Measurements from ENCODE around the gene SLC12A8. TPM values are rescaled to one million over a fixed set of nuclear protein-coding genes. Genes with fewer than 3 reads are reported as not detected.

Gene SLC12A8
- total and polyA plus RNA-seq, 2 experiments from 2014 or later, result 6.9 to 15.9 TPM

DNA sequence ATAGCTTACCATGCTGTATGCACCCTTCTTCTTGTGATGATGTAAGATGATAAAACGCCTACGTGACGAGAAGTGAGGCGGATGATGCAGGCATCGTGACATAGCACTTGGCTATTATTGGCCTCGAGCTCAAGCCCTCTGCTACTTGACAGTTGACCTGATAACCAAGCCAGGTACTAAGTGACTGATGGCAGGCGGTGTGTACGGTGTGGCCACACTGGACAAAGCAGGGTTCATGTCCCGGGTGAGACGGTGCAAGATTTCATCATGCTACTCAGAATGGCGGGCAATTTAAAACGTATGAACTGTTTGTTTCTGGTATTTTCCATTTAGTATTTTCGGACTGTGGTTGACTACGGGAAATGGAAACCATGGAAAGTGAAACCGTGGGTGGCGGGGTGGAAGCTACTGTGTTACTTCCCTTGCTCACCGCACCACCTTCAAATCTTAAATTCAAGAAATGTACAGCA, 57.7 kb downstream of the SLC12A8 start:
- peaks cover 12% of the 10 kb centered on the region for H3K4me1 ChIP-seq (ENCODE audit: insufficient read depth)
- no peak overlapping the region for H2AFZ ChIP-seq
- H3K4me2 ChIP-seq, result no peak overlapping the region
- DNase-seq (ENCODE audit: low spot score), result no peak
- Mint-ChIP-seq H3K9me3 (no peaks in the 10 kb centered on the region), H3K27ac (peak overlapping the region; percentile 79), H3K36me3 (ENCODE audit: low read depth) (no peaks in the 10 kb centered on the region), H3K4me1 (peaks cover 19% of the 10 kb centered on the region), H3K27me3 (ENCODE audit: insufficient read depth, low read depth, poor library complexity) (no peaks in the 10 kb centered on the region), H3K4me3 (no peak overlapping the region)
- H3F3A ChIP-seq (replicated peaks; ENCODE audit: low read depth), result no peaks in the 10 kb centered on the region; the same call in 1 of the 2 replicates
- H3K79me2 ChIP-seq (replicated peaks; ENCODE audit: insufficient read depth), result no peaks in the 10 kb centered on the region
- no peak overlapping the region for H3K27ac ChIP-seq (ENCODE audit: low read depth)
- H3K4me3 ChIP-seq, result no peak overlapping the region
- H3K36me3 ChIP-seq (ENCODE audit: insufficient read depth), result no peaks in the 10 kb centered on the region
- H3K27me3 ChIP-seq (ENCODE audit: insufficient read depth), result no peaks in the 10 kb centered on the region
- no peaks in the 10 kb centered on the region for H3K9me2 ChIP-seq (ENCODE audit: insufficient read depth)
- ATAC-seq, result no peak
- TF ChIP-seq CREB1 (CRISPR knock-in tag; IDR thresholded peaks at IDR 0.05; ENCODE audit: low read depth), result no peak
- TF ChIP-seq EZH2 (IDR thresholded peaks at IDR 0.05; ENCODE audit: low read depth, unreplicated experiment), result no peak
- TF ChIP-seq EZH2phosphoT487 (IDR thresholded peaks at IDR 0.05; ENCODE audit: unreplicated experiment), result no peak
- TF ChIP-seq, protein P1, sequence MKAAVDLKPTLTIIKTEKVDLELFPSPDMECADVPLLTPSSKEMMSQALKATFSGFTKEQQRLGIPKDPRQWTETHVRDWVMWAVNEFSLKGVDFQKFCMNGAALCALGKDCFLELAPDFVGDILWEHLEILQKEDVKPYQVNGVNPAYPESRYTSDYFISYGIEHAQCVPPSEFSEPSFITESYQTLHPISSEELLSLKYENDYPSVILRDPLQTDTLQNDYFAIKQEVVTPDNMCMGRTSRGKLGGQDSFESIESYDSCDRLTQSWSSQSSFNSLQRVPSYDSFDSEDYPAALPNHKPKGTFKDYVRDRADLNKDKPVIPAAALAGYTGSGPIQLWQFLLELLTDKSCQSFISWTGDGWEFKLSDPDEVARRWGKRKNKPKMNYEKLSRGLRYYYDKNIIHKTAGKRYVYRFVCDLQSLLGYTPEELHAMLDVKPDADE (IDR thresholded peaks at IDR 0.05), result no peak
- no peak for TF ChIP-seq NANOG (IDR thresholded peaks at IDR 0.05; ENCODE audit: borderline replicate concordance)
- TF ChIP-seq, protein P2, sequence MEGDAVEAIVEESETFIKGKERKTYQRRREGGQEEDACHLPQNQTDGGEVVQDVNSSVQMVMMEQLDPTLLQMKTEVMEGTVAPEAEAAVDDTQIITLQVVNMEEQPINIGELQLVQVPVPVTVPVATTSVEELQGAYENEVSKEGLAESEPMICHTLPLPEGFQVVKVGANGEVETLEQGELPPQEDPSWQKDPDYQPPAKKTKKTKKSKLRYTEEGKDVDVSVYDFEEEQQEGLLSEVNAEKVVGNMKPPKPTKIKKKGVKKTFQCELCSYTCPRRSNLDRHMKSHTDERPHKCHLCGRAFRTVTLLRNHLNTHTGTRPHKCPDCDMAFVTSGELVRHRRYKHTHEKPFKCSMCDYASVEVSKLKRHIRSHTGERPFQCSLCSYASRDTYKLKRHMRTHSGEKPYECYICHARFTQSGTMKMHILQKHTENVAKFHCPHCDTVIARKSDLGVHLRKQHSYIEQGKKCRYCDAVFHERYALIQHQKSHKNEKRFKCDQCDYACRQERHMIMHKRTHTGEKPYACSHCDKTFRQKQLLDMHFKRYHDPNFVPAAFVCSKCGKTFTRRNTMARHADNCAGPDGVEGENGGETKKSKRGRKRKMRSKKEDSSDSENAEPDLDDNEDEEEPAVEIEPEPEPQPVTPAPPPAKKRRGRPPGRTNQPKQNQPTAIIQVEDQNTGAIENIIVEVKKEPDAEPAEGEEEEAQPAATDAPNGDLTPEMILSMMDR (conservative IDR thresholded peaks at IDR 0.05; ENCODE audit: low read depth in 2 of 2), result no peak
- TF ChIP-seq, protein P3, sequence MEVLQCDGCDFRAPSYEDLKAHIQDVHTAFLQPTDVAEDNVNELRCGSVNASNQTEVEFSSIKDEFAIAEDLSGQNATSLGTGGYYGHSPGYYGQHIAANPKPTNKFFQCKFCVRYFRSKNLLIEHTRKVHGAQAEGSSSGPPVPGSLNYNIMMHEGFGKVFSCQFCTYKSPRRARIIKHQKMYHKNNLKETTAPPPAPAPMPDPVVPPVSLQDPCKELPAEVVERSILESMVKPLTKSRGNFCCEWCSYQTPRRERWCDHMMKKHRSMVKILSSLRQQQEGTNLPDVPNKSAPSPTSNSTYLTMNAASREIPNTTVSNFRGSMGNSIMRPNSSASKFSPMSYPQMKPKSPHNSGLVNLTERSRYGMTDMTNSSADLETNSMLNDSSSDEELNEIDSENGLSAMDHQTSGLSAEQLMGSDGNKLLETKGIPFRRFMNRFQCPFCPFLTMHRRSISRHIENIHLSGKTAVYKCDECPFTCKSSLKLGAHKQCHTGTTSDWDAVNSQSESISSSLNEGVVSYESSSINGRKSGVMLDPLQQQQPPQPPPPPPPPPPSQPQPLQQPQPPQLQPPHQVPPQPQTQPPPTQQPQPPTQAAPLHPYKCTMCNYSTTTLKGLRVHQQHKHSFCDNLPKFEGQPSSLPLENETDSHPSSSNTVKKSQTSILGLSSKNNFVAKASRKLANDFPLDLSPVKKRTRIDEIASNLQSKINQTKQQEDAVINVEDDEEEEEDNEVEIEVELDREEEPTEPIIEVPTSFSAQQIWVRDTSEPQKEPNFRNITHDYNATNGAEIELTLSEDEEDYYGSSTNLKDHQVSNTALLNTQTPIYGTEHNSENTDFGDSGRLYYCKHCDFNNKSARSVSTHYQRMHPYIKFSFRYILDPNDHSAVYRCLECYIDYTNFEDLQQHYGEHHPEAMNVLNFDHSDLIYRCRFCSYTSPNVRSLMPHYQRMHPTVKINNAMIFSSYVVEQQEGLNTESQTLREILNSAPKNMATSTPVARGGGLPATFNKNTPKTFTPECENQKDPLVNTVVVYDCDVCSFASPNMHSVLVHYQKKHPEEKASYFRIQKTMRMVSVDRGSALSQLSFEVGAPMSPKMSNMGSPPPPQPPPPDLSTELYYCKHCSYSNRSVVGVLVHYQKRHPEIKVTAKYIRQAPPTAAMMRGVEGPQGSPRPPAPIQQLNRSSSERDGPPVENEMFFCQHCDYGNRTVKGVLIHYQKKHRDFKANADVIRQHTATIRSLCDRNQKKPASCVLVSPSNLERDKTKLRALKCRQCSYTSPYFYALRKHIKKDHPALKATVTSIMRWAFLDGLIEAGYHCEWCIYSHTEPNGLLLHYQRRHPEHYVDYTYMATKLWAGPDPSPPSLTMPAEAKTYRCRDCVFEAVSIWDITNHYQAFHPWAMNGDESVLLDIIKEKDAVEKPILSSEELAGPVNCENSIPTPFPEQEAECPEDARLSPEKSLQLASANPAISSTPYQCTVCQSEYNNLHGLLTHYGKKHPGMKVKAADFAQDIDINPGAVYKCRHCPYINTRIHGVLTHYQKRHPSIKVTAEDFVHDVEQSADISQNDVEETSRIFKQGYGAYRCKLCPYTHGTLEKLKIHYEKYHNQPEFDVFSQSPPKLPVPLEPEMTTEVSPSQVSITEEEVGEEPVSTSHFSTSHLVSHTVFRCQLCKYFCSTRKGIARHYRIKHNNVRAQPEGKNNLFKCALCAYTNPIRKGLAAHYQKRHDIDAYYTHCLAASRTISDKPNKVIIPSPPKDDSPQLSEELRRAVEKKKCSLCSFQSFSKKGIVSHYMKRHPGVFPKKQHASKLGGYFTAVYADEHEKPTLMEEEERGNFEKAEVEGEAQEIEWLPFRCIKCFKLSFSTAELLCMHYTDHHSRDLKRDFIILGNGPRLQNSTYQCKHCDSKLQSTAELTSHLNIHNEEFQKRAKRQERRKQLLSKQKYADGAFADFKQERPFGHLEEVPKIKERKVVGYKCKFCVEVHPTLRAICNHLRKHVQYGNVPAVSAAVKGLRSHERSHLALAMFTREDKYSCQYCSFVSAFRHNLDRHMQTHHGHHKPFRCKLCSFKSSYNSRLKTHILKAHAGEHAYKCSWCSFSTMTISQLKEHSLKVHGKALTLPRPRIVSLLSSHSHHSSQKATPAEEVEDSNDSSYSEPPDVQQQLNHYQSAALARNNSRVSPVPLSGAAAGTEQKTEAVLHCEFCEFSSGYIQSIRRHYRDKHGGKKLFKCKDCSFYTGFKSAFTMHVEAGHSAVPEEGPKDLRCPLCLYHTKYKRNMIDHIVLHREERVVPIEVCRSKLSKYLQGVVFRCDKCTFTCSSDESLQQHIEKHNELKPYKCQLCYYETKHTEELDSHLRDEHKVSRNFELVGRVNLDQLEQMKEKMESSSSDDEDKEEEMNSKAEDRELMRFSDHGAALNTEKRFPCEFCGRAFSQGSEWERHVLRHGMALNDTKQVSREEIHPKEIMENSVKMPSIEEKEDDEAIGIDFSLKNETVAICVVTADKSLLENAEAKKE (CRISPR knock-in tag; IDR thresholded peaks at IDR 0.05), result no peak
- no peak for TF ChIP-seq STAT1 (IDR thresholded peaks at IDR 0.05; ENCODE audit: unreplicated experiment)
- no peak for TF ChIP-seq ZNF114 (CRISPR knock-in tag; IDR thresholded peaks at IDR 0.05)
- TF ChIP-seq POLR2AphosphoS5 (IDR thresholded peaks at IDR 0.05; ENCODE audit: low read depth), result no peak
- TF ChIP-seq JUNB (IDR thresholded peaks at IDR 0.05; ENCODE audit: unreplicated experiment), result no peak
- TF ChIP-seq, protein P4, sequence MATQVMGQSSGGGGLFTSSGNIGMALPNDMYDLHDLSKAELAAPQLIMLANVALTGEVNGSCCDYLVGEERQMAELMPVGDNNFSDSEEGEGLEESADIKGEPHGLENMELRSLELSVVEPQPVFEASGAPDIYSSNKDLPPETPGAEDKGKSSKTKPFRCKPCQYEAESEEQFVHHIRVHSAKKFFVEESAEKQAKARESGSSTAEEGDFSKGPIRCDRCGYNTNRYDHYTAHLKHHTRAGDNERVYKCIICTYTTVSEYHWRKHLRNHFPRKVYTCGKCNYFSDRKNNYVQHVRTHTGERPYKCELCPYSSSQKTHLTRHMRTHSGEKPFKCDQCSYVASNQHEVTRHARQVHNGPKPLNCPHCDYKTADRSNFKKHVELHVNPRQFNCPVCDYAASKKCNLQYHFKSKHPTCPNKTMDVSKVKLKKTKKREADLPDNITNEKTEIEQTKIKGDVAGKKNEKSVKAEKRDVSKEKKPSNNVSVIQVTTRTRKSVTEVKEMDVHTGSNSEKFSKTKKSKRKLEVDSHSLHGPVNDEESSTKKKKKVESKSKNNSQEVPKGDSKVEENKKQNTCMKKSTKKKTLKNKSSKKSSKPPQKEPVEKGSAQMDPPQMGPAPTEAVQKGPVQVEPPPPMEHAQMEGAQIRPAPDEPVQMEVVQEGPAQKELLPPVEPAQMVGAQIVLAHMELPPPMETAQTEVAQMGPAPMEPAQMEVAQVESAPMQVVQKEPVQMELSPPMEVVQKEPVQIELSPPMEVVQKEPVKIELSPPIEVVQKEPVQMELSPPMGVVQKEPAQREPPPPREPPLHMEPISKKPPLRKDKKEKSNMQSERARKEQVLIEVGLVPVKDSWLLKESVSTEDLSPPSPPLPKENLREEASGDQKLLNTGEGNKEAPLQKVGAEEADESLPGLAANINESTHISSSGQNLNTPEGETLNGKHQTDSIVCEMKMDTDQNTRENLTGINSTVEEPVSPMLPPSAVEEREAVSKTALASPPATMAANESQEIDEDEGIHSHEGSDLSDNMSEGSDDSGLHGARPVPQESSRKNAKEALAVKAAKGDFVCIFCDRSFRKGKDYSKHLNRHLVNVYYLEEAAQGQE (IDR thresholded peaks at IDR 0.05; ENCODE audit: unreplicated experiment), result no peak
- TF ChIP-seq ZNF331 (CRISPR knock-in tag; IDR thresholded peaks at IDR 0.05; ENCODE audit: low read depth), result no peak
- no peaks in the 10 kb centered on the region for H4K20me1 ChIP-seq (replicated peaks; ENCODE audit: insufficient read depth)
